Keratinocyte (primary cell): Measurements from ENCODE around the gene ADAM33. TPM values are rescaled to one million over a fixed set of nuclear protein-coding genes. Genes with fewer than 3 reads are reported as not detected.

Experiments
- DNase-seq: peaks from one replicate; pipeline ENCODE4 v3.0.0-alpha.2; 2011; ENCODE audit warnings: low read depth, missing footprints, low spot score
- FAIRE-seq: peaks from 2 replicates; lab custom pipeline; 2011; peaks lifted over from hg19 to GRCh38; lab: Jason Lieb, UNC
- H2AFZ ChIP-seq: 2 replicates; pipeline ENCODE4 v1.6.0; 2012; ENCODE audit warnings: low read length, control low read depth, inconsistent platforms; ENCODE audit not compliant: control insufficient read depth
- H3K27ac ChIP-seq: 2 replicates; pipeline ENCODE4 v1.5.1; 2011; ENCODE audit warnings: low read length; ENCODE audit not compliant: control insufficient read depth, insufficient read depth
- H3K27me3 ChIP-seq: 3 replicates; pipeline ENCODE4 v1.6.0; 2011; ENCODE audit warnings: low read length; ENCODE audit not compliant: control insufficient read depth, insufficient read depth; ENCODE audit errors: extremely low read depth
- H3K36me3 ChIP-seq, 2 experiments: 2 replicates in 1 of 2; 3 replicates in 1 of 2; pipeline ENCODE4 v1.5.1; 2011; ENCODE audit warnings: low read length in 2 of 2, mild to moderate bottlenecking in 1 of 2; ENCODE audit not compliant: control insufficient read depth in 2 of 2, insufficient read depth in 2 of 2; ENCODE audit errors: extremely low read depth in 1 of 2
- H3K4me1 ChIP-seq: 3 replicates; pipeline ENCODE4 v1.5.1; 2011; ENCODE audit warnings: low read length; ENCODE audit not compliant: control insufficient read depth, insufficient read depth; ENCODE audit errors: extremely low read depth
- H3K4me2 ChIP-seq: 3 replicates; pipeline ENCODE4 v1.6.0; 2011; ENCODE audit warnings: low read depth, low read length; ENCODE audit not compliant: control insufficient read depth, insufficient read depth; ENCODE audit errors: extremely low read depth
- H3K4me3 ChIP-seq, 3 experiments: fragments of 200-600 bp in 1 of 3; sonication (generic) in 1 of 3; 2 replicates in 2 of 3; 3 replicates in 1 of 3; pipeline ENCODE4 v1.5.1; 2011 to 2016; ENCODE audit warnings: low read length in 3 of 3, mild to moderate bottlenecking in 3 of 3, control low read depth in 2 of 3, inconsistent platforms in 1 of 3, low read depth in 1 of 3, mixed read lengths in 1 of 3, mixed run types in 1 of 3, moderate library complexity in 1 of 3; ENCODE audit not compliant: control insufficient read depth in 2 of 3, insufficient read depth in 2 of 3; ENCODE audit errors: extremely low read depth in 1 of 3
- H3K79me2 ChIP-seq: 2 replicates; pipeline ENCODE4 v1.6.0; 2012; ENCODE audit warnings: low read length; ENCODE audit not compliant: control insufficient read depth, insufficient read depth
- H3K9ac ChIP-seq: 3 replicates; pipeline ENCODE4 v1.6.0; 2011; ENCODE audit warnings: low read length; ENCODE audit not compliant: control insufficient read depth, insufficient read depth; ENCODE audit errors: extremely low read depth
- H3K9me1 ChIP-seq: 3 replicates; pipeline ENCODE4 v1.6.0; 2011; ENCODE audit warnings: low read length; ENCODE audit not compliant: control insufficient read depth, insufficient read depth; ENCODE audit errors: extremely low read depth
- H3K9me3 ChIP-seq: 2 replicates; pipeline ENCODE4 v1.5.1; 2012; ENCODE audit warnings: low read depth, low read length; ENCODE audit not compliant: control insufficient read depth
- H4K20me1 ChIP-seq: 3 replicates; pipeline ENCODE4 v1.6.0; 2011; ENCODE audit warnings: low read length; ENCODE audit not compliant: control insufficient read depth, insufficient read depth; ENCODE audit errors: extremely low read depth
- CTCF ChIP-seq, 3 experiments: IDR thresholded peaks in 1 of 3; conservative IDR thresholded peaks in 1 of 3; optimal IDR thresholded peaks in 1 of 3; 2 replicates in 2 of 3; 3 replicates in 1 of 3; pipeline versions ENCODE3 to v1.5.1; 2011; ENCODE audit warnings: low read length in 3 of 3, mild to moderate bottlenecking in 3 of 3, moderate library complexity in 2 of 3, control low read depth in 1 of 3, inconsistent platforms in 1 of 3; ENCODE audit not compliant: insufficient read depth in 2 of 3; ENCODE audit errors: extremely low read depth in 1 of 3
- EZH2 ChIP-seq: IDR thresholded peaks from one replicate; pipeline ENCODE4 v1.6.1; 2012; ENCODE audit warnings: inconsistent platforms, mild to moderate bottlenecking, low read length, moderate library complexity
- dilution Hi-C: fragments of 300-500 bp; cut with MboI; formaldehyde crosslinking; loops from one replicate; pipeline ENCODE4 v1.7.0; 2020; ENCODE audit warnings: low sequenced_read_pairs; ENCODE audit not compliant: extremely low pct_ligation_motif_present
- polyA plus RNA-seq, 5 experiments: library from polyadenylated mRNA; depleted of rRNA in 3 of 5; stranded (reverse) in 3 of 5; stranded (forward) in 1 of 5; unstranded in 1 of 5; fragments of >200 nt; gene quantifications; 1 replicate in 1 of 5; 2 replicates in 3 of 5; 3 replicates in 1 of 5; pipeline versions ENCODE4 v1.2.1 to v1.2.3, GENCODE V29; 2011 to 2012; ENCODE audit warnings: missing spikeins in 2 of 5, low read depth in 1 of 5, low replicate concordance in 1 of 5

The ADAM33 gene
- polyA plus RNA-seq, 1 donor (not counting 4 experiments of a cell fraction or from before 2014, with no cell fraction given), result not detected

- H3K9ac ChIP-seq, result no peak overlapping the region
Observed at GRCh38 chr20:3679749-3680700, 1.8 kb downstream of the ADAM33 start.

GRCh38 chr20:3678856-3679720 lies 2.7 kb downstream of the ADAM33 start:
- Histone ChIP-seq H3K4me2 (no peak overlapping the region), H3K4me3 (no peak overlapping the region), H3K27me3 (peaks cover 73% of the 10 kb centered on the region)

More at GRCh38 chr20:3679749-3680700, 1.8 kb downstream of the ADAM33 start:
- Histone ChIP-seq H2AFZ (no peak overlapping the region), H3K4me3 (no peak overlapping the region), H3K9me1 (no peaks in the 10 kb centered on the region), H3K36me3 (no peaks in the 10 kb centered on the region), H3K4me1 (no peaks in the 10 kb centered on the region), H3K27ac (no peak overlapping the region), H3K27me3 (peaks cover 63% of the 10 kb centered on the region), H3K79me2 (no peaks in the 10 kb centered on the region), H3K9me3 (no peaks in the 10 kb centered on the region), H4K20me1 (no peaks in the 10 kb centered on the region), H3K4me2 (no peak overlapping the region)
- FAIRE-seq, result no peak
- TF ChIP-seq EZH2 (no peak), CTCF (optimal IDR thresholded peaks at IDR 0.05 in 1 of 3, IDR thresholded peaks at IDR 0.05 in 1 of 3, conservative IDR thresholded peaks at IDR 0.05 in 1 of 3; ENCODE audit: extremely low read depth in 1 of 3, insufficient read depth in 2 of 3, low read length in 3 of 3) (no peak)
- no peak for DNase-seq
- dilution Hi-C loops, result no loop called here

More at GRCh38 chr20:3678856-3679720, 2.7 kb downstream of the ADAM33 start:
- no peak overlapping the region for H2AFZ ChIP-seq
- no peaks in the 10 kb centered on the region for H3K36me3 ChIP-seq
- no peak overlapping the region for H3K9ac ChIP-seq
- no peaks in the 10 kb centered on the region for H3K4me1 ChIP-seq
- H3K9me1 ChIP-seq, result no peaks in the 10 kb centered on the region
- dilution Hi-C loops, result no loop called here
- TF ChIP-seq CTCF (optimal IDR thresholded peaks at IDR 0.05 in 1 of 3, IDR thresholded peaks at IDR 0.05 in 1 of 3, conservative IDR thresholded peaks at IDR 0.05 in 1 of 3; ENCODE audit: extremely low read depth in 1 of 3, insufficient read depth in 2 of 3, low read length in 3 of 3) (no peak), EZH2 (no peak)
- DNase-seq, result no peak
- no peak overlapping the region for H3K27ac ChIP-seq
- H3K9me3 ChIP-seq, result no peaks in the 10 kb centered on the region
- no peaks in the 10 kb centered on the region for H3K79me2 ChIP-seq
- FAIRE-seq, result no peak
- no peaks in the 10 kb centered on the region for H4K20me1 ChIP-seq
